Measurements from ENCODE around the gene TFF3.

- TF ChIP-seq POLR2AphosphoS5 (IDR thresholded peaks at IDR 0.05), result no peak
- TF ChIP-seq CTCF (IDR thresholded peaks at IDR 0.05 in 8 of 11, conservative IDR thresholded peaks at IDR 0.05 in 3 of 11), result no peak
These were observed 17.0 kb downstream of the TFF3 start for GRCh38 chr21:42298237-42298636.

All from spleen (tissue), 7 donors.